ENCODE measurements around the gene CDK19. TPM values are rescaled to one million over a fixed set of nuclear protein-coding genes. Genes with fewer than 3 reads are reported as not detected.

CDK19 gene
- total RNA-seq, 1 experiment from 2014 or later = 36.8 TPM

GRCh38 chr6:110618591-110619267, 196.5 kb downstream of the CDK19 start:
- Histone ChIP-seq H3K4me1 (replicated peaks; ENCODE audit: insufficient read depth) (peaks cover 8% of the 10 kb centered on the region), H3K9me2 (ENCODE audit: insufficient read depth) (no peaks in the 10 kb centered on the region), H3K4me2 (no peak overlapping the region), H3K9me3 (ENCODE audit: insufficient read depth, low read depth) (no peaks in the 10 kb centered on the region), H3K79me2 (ENCODE audit: low read depth) (no peaks in the 10 kb centered on the region), H3K27ac (no peak overlapping the region), H3K36me3 (ENCODE audit: low read depth) (no peaks in the 10 kb centered on the region; the same call in 1 of the 2 replicates), H3K4me3 (no peak overlapping the region), H3F3A (ENCODE audit: insufficient read depth, low read depth) (no peaks in the 10 kb centered on the region), H2AFZ (no peak overlapping the region), H4K20me1 (ENCODE audit: insufficient read depth) (no peaks in the 10 kb centered on the region), H3K27me3 (ENCODE audit: insufficient read depth, low read depth) (no peaks in the 10 kb centered on the region)
- BruUV-seq (replicated peaks) = no TSS peak
- TF ChIP-seq, protein P1, sequence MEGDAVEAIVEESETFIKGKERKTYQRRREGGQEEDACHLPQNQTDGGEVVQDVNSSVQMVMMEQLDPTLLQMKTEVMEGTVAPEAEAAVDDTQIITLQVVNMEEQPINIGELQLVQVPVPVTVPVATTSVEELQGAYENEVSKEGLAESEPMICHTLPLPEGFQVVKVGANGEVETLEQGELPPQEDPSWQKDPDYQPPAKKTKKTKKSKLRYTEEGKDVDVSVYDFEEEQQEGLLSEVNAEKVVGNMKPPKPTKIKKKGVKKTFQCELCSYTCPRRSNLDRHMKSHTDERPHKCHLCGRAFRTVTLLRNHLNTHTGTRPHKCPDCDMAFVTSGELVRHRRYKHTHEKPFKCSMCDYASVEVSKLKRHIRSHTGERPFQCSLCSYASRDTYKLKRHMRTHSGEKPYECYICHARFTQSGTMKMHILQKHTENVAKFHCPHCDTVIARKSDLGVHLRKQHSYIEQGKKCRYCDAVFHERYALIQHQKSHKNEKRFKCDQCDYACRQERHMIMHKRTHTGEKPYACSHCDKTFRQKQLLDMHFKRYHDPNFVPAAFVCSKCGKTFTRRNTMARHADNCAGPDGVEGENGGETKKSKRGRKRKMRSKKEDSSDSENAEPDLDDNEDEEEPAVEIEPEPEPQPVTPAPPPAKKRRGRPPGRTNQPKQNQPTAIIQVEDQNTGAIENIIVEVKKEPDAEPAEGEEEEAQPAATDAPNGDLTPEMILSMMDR (conservative IDR thresholded peaks at IDR 0.05) = peak; percentile 62
- no peak for TF ChIP-seq EZH2 (IDR thresholded peaks at IDR 0.05; ENCODE audit: low read depth)
- peak in 1 of 2 experiments; percentile 39 for DNase-seq
- POLR2A ChIA-PET (ENCODE audit: unreplicated experiment) = no interaction called here
- intact Hi-C loops (cut with micrococcal nuclease; ENCODE audit: unreplicated experiment) = no loop called here
- CTCF ChIA-PET = interaction anchor here (1.2 kb wide), 1 partner anchor 135 kb away, joined by 3 read pairs; no protein-coding TSS in a partner anchor

DNA sequence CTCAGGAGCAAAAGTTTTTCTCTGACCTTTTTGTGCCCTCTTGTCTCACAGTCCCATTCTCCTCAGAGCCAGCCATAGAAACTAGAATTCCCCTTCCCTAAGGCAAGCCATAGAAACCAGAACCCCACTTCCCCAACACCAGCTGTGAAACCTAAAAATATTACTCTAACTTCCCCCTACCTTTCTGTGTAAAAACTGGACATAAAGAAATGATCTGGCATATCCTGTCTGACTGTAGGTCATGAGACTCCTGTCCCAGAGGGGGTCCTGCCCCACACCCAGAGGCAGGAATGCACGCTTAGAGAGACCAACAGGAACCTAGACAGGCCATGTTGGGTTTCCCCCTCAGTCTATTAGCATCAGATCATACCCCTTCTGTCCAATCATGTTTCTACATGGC, 198.2 kb downstream of the CDK19 start:
- Histone ChIP-seq H3K27me3 (ENCODE audit: insufficient read depth, low read depth) (no peaks in the 10 kb centered on the region), H3F3A (ENCODE audit: insufficient read depth, low read depth) (no peaks in the 10 kb centered on the region), H3K4me1 (replicated peaks; ENCODE audit: insufficient read depth) (peaks cover 8% of the 10 kb centered on the region), H3K27ac (no peak overlapping the region), H3K4me3 (no peak overlapping the region), H4K20me1 (ENCODE audit: insufficient read depth) (no peaks in the 10 kb centered on the region), H3K4me2 (no peak overlapping the region), H3K36me3 (ENCODE audit: low read depth) (no peaks in the 10 kb centered on the region; the same call in 1 of the 2 replicates), H2AFZ (no peak overlapping the region), H3K9me2 (ENCODE audit: insufficient read depth) (no peaks in the 10 kb centered on the region), H3K79me2 (ENCODE audit: low read depth) (no peaks in the 10 kb centered on the region), H3K9me3 (ENCODE audit: insufficient read depth, low read depth) (no peaks in the 10 kb centered on the region)
- POLR2A ChIA-PET (ENCODE audit: unreplicated experiment) = no interaction called here
- TF ChIP-seq, protein P1 (conservative IDR thresholded peaks at IDR 0.05) = no peak
- no peak for TF ChIP-seq EZH2 (IDR thresholded peaks at IDR 0.05; ENCODE audit: low read depth)
- no peak for DNase-seq
- CTCF ChIA-PET = no interaction called here
- BruUV-seq (replicated peaks) = no TSS peak
- intact Hi-C loops (cut with micrococcal nuclease; ENCODE audit: unreplicated experiment) = no loop called here

GRCh38 chr6:110615722-110616121, 199.5 kb downstream of the CDK19 start:
- no peak for DNase-seq
- intact Hi-C loops (cut with micrococcal nuclease; ENCODE audit: unreplicated experiment) = no loop called here
- H3K4me2 ChIP-seq = no peak overlapping the region
- TF ChIP-seq, protein P1 (conservative IDR thresholded peaks at IDR 0.05) = no peak
- TF ChIP-seq EZH2 (IDR thresholded peaks at IDR 0.05; ENCODE audit: low read depth) = no peak
- ChIA-PET POLR2A (ENCODE audit: unreplicated experiment) (interaction anchor here (0.7 kb wide), 1 partner anchor 1148 kb away, joined by 4 read pairs; no protein-coding TSS in a partner anchor), CTCF (no interaction called here)
- no peak overlapping the region for H3K4me3 ChIP-seq
- H3K36me3 ChIP-seq (ENCODE audit: low read depth) = no peaks in the 10 kb centered on the region; the same call in 1 of the 2 replicates
- BruUV-seq (replicated peaks) = no TSS peak
- H2AFZ ChIP-seq = no peak overlapping the region
- H4K20me1 ChIP-seq (ENCODE audit: insufficient read depth) = no peaks in the 10 kb centered on the region
- no peaks in the 10 kb centered on the region for H3K9me3 ChIP-seq (ENCODE audit: insufficient read depth, low read depth)
- no peaks in the 10 kb centered on the region for H3K79me2 ChIP-seq (ENCODE audit: low read depth)
- no peak overlapping the region for H3K27ac ChIP-seq
- H3K4me1 ChIP-seq (replicated peaks; ENCODE audit: insufficient read depth) = peaks cover 8% of the 10 kb centered on the region
- H3K9me2 ChIP-seq (ENCODE audit: insufficient read depth) = no peaks in the 10 kb centered on the region
- H3F3A ChIP-seq (ENCODE audit: insufficient read depth, low read depth) = no peaks in the 10 kb centered on the region
- H3K27me3 ChIP-seq (ENCODE audit: insufficient read depth, low read depth) = no peaks in the 10 kb centered on the region

All from PC-9 (cell line).